Large intestine (tissue), 3 donors: Measurements from ENCODE around the gene CD40LG. TPM values are rescaled to one million over a fixed set of nuclear protein-coding genes. Genes with fewer than 3 reads are reported as not detected.

Experiments used
- DNase-seq, 2 donors: peaks; one replicate each; pipeline versions ENCODE4 v3.0.0 to v3.0.0-alpha.2; 2013
- H3K27ac ChIP-seq: one replicate; pipeline ENCODE4 v1.5.1; 2013; ENCODE audit warnings: low read length
- H3K27me3 ChIP-seq: 2 replicates; pipeline ENCODE4 v1.6.1; 2013; ENCODE audit warnings: low read length; ENCODE audit not compliant: control insufficient read depth, insufficient read depth
- H3K36me3 ChIP-seq: 2 replicates; pipeline ENCODE4 v1.6.1; 2013; ENCODE audit warnings: low read length; ENCODE audit not compliant: control insufficient read depth, insufficient read depth
- H3K4me1 ChIP-seq: one replicate; pipeline ENCODE4 v1.6.1; 2013; ENCODE audit warnings: low read length; ENCODE audit not compliant: control insufficient read depth, insufficient read depth
- H3K4me3 ChIP-seq: one replicate; pipeline ENCODE4 v1.5.1; 2013; ENCODE audit warnings: low read length
- H3K9me3 ChIP-seq: one replicate; pipeline ENCODE4 v1.6.1; 2013; ENCODE audit warnings: mild to moderate bottlenecking, low read depth, low read length, moderate library complexity; ENCODE audit not compliant: control insufficient read depth
- WGBS: methylation state at CpG from one replicate; pipeline ENCODE4 v1.1.5; 2013; ENCODE audit warnings: low lambda C conversion rate; ENCODE audit not compliant: insufficient coverage; 5-methylcytosine and 5-hydroxymethylcytosine counted together
- polyA plus RNA-seq: library from polyadenylated mRNA; unstranded; fragments of 120-200 nt; gene quantifications from one replicate; pipeline ENCODE4 v1.2.1, GENCODE V29; 2013

Gene CD40LG
- polyA plus RNA-seq, 1 donor, result 0.81 TPM

GRCh38 chrX:136646602-136647239 is 1.2 kb upstream of the CD40LG start:
- Histone ChIP-seq H3K27me3 (no peaks in the 10 kb centered on the region), H3K27ac (no peak overlapping the region)
- WGBS, result no CpG with 5 or more reads among the region's 5 CpGs

DNA sequence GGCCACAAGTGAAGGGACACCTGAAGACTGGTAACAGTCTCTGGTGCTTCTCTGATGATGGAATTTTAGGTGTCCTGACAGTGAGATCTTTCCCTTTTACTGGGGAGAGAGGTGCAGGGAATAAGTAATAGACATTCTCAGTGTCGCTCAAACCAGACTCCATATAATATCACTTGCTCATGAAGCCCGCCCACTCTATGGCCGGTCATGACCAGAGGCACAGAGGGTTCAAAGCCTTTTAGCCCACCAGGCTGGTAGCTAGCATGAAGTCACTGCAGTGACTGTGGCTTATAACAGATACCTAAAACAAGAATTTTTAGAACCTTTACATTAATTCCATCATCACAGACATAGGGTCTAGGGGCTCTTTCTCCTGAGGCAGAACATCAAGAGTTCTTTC is 2.9 kb downstream of the CD40LG start:
- Histone ChIP-seq H3K36me3 (no peaks in the 10 kb centered on the region), H3K27ac (no peak overlapping the region), H3K4me1 (no peaks in the 10 kb centered on the region), H3K4me3 (no peak overlapping the region), H3K9me3 (no peaks in the 10 kb centered on the region), H3K27me3 (no peaks in the 10 kb centered on the region)
- DNase-seq, result no peak
- WGBS, result no CpG with 5 or more reads among the region's 3 CpGs

More at GRCh38 chrX:136646602-136647239, 1.2 kb upstream of the CD40LG start:
- no peak for DNase-seq
- H3K4me3 ChIP-seq, result no peak overlapping the region
- H3K4me1 ChIP-seq, result no peaks in the 10 kb centered on the region
- no peaks in the 10 kb centered on the region for H3K36me3 ChIP-seq
- no peaks in the 10 kb centered on the region for H3K9me3 ChIP-seq

- no peak for DNase-seq
These were observed 5.1 kb downstream of the CD40LG start for GRCh38 chrX:136652822-136653723.

GRCh38 chrX:136656361-136656964 is 8.5 kb downstream of the CD40LG start:
- no peak overlapping the region for H3K4me3 ChIP-seq
- H3K9me3 ChIP-seq, result no peaks in the 10 kb centered on the region
- WGBS, result 100% methylated on average over 1 of the region's 5 CpGs
- H3K4me1 ChIP-seq, result no peaks in the 10 kb centered on the region
- H3K27me3 ChIP-seq, result no peaks in the 10 kb centered on the region
- no peak overlapping the region for H3K27ac ChIP-seq
- no peaks in the 10 kb centered on the region for H3K36me3 ChIP-seq
- no peak for DNase-seq

More at GRCh38 chrX:136652822-136653723, 5.1 kb downstream of the CD40LG start:
- no peaks in the 10 kb centered on the region for H3K27me3 ChIP-seq
- no peaks in the 10 kb centered on the region for H3K36me3 ChIP-seq
- H3K4me1 ChIP-seq, result no peaks in the 10 kb centered on the region
- H3K4me3 ChIP-seq, result no peak overlapping the region
- H3K9me3 ChIP-seq, result no peaks in the 10 kb centered on the region
- no peak overlapping the region for H3K27ac ChIP-seq
- no CpG with 5 or more reads among the region's 6 CpGs for WGBS

- no peak overlapping the region for H3K4me3 ChIP-seq
- no peaks in the 10 kb centered on the region for H3K9me3 ChIP-seq
- no CpG with 5 or more reads among the region's 5 CpGs for WGBS
- H3K27me3 ChIP-seq, result no peaks in the 10 kb centered on the region
- no peaks in the 10 kb centered on the region for H3K4me1 ChIP-seq
- H3K27ac ChIP-seq, result no peak overlapping the region
- DNase-seq, result no peak
- H3K36me3 ChIP-seq, result no peaks in the 10 kb centered on the region
These were observed 10.2 kb downstream of the CD40LG start for GRCh38 chrX:136658151-136658550.

DNA sequence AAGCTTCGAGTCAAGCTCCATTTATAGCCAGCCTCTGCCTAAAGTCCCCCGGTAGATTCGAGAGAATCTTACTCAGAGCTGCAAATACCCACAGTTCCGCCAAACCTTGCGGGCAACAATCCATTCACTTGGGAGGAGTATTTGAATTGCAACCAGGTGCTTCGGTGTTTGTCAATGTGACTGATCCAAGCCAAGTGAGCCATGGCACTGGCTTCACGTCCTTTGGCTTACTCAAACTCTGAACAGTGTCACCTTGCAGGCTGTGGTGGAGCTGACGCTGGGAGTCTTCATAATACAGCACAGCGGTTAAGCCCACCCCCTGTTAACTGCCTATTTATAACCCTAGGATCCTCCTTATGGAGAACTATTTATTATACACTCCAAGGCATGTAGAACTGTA is 11.2 kb downstream of the CD40LG start:
- H3K4me3 ChIP-seq, result no peak overlapping the region
- H3K4me1 ChIP-seq, result no peaks in the 10 kb centered on the region
- H3K9me3 ChIP-seq, result no peaks in the 10 kb centered on the region
- H3K27ac ChIP-seq, result no peak overlapping the region
- H3K27me3 ChIP-seq, result no peaks in the 10 kb centered on the region
- H3K36me3 ChIP-seq, result no peaks in the 10 kb centered on the region
- no CpG with 5 or more reads among the region's 9 CpGs for WGBS
- no peak for DNase-seq

DNA sequence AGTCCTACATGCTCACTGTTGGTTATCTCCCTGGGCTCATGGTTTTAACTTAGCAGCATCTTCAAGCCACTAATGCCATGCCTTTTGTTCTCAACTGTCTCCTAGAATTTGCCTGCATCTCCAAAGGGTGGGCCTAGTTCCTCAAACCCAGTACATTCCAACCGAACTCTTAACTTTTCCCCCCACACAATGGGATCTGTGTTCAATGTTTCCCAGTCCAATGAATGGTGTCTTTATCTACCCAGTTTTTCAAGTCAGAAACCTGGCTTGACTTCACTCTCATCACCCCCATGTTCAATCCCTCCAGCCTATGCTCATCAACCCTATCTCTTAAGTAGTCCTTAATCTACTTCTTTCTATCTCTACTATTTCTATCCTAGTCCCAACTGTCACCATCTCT is 12.9 kb downstream of the CD40LG start:
- no peaks in the 10 kb centered on the region for H3K9me3 ChIP-seq
- WGBS, result no CpG with 5 or more reads among the region's 1 CpG
- no peak for DNase-seq
- no peaks in the 10 kb centered on the region for H3K4me1 ChIP-seq
- no peak overlapping the region for H3K4me3 ChIP-seq
- H3K36me3 ChIP-seq, result no peaks in the 10 kb centered on the region
- H3K27ac ChIP-seq, result no peak overlapping the region
- H3K27me3 ChIP-seq, result no peaks in the 10 kb centered on the region

GRCh38 chrX:136662104-136662503 is 14.1 kb downstream of the CD40LG start:
- DNase-seq, result no peak

DNA sequence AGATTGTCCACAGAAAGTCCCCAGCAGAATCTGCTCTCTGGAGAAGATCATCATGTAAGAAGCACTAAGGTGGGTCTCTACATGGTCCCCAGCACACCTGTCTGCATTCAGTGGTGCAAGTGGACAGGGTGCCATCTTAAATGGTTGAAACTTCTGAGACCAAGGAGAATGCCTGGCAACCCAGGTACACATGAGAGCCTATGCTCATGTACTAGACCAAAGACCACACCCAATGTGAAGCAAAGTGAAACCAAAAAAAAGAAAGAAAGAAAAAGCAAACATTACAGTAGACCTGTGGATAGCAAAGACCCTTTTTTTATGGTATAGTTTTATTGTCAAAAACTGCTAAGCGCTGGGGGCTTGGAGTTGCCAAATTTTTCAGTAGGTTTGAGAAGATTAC is 15.0 kb downstream of the CD40LG start:
- no peak overlapping the region for H3K4me3 ChIP-seq
- no peaks in the 10 kb centered on the region for H3K36me3 ChIP-seq
- WGBS, result no CpG with 5 or more reads among the region's 1 CpG
- H3K27me3 ChIP-seq, result no peaks in the 10 kb centered on the region
- H3K27ac ChIP-seq, result no peak overlapping the region
- H3K4me1 ChIP-seq, result no peaks in the 10 kb centered on the region
- no peaks in the 10 kb centered on the region for H3K9me3 ChIP-seq
- DNase-seq, result no peak

More at GRCh38 chrX:136662104-136662503, 14.1 kb downstream of the CD40LG start:
- no CpG with 5 or more reads among the region's 2 CpGs for WGBS
- H3K9me3 ChIP-seq, result no peaks in the 10 kb centered on the region
- H3K4me3 ChIP-seq, result no peak overlapping the region
- no peak overlapping the region for H3K27ac ChIP-seq
- no peaks in the 10 kb centered on the region for H3K4me1 ChIP-seq
- H3K36me3 ChIP-seq, result no peaks in the 10 kb centered on the region
- no peaks in the 10 kb centered on the region for H3K27me3 ChIP-seq

DNA sequence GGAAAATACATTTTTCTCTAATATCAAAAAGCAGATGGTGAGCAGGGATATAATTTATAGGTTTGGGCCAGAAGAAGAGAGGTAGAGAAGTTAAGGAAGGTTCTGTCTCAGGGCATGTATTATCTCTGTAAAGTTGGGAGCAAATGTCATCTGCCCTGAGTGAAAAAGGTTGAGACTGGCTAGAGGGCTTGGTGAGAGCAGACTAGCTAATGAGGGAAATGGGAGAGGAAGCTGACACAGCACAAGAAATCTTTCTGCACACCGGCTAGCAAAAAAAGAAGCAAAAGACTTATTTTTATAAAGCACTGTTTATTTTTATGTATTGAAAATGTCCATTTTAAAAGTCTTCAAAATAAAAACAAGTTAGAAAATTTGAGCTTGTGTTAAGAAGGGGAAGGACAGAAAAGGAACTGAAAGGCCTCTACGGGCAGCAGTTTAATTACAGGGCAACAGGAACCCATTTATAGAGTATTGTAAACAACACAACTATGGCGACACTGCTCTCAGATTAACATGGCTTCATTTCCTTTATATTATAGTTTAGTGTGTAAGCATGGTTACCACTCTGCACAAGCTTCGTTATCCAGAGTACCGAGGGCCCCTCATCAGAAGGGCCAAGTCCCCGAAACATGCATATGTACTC is 17.4 kb downstream of the CD40LG start:
- no peaks in the 10 kb centered on the region for H3K36me3 ChIP-seq
- WGBS, result no CpG with 5 or more reads among the region's 6 CpGs
- no peaks in the 10 kb centered on the region for H3K4me1 ChIP-seq
- no peak overlapping the region for H3K27ac ChIP-seq
- no peaks in the 10 kb centered on the region for H3K9me3 ChIP-seq
- no peak for DNase-seq
- H3K4me3 ChIP-seq, result no peak overlapping the region
- H3K27me3 ChIP-seq, result no peaks in the 10 kb centered on the region
